Psoas muscle (tissue), 8 donors: ENCODE results near the gene PDE6D. TPM values are rescaled to one million over a fixed set of nuclear protein-coding genes. Genes with fewer than 3 reads are reported as not detected.
A peak's percentile ranks its signal among the peaks of the same experiment; 100 is the strongest.

Source experiments
- ATAC-seq, 4 donors: fragments of 200-7000 bp; cut with Tn5 transposase; one replicate each; pipeline ENCODE4 v1.9.1; 2020; ENCODE audit warnings: moderate library complexity in 3 of 4, mild to moderate bottlenecking in 2 of 4
- DNase-seq, 2 donors: peaks; one replicate each; pipeline ENCODE4 v3.0.0-alpha.2; 2020
- H3K27ac ChIP-seq: fragments of 200-600 bp; one replicate; pipeline ENCODE4 v1.8.0; 2022
- H3K27me3 ChIP-seq, 3 donors: fragments of 200-600 bp in 1 of 3; one replicate each; pipeline versions ENCODE4 v1.6.1 to v1.8.0; 2013 to 2022; ENCODE audit warnings: low read length in 2 of 3, mild to moderate bottlenecking in 2 of 3, moderate library complexity in 1 of 3; ENCODE audit not compliant: insufficient read depth in 3 of 3
- H3K36me3 ChIP-seq, 2 donors: fragments of 200-600 bp in 1 of 2; one replicate each; pipeline versions ENCODE4 v1.6.1 to v1.8.0; 2013 to 2022; ENCODE audit warnings: low read depth in 1 of 2, mild to moderate bottlenecking in 1 of 2, moderate library complexity in 1 of 2; ENCODE audit not compliant: insufficient read depth in 1 of 2
- H3K4me1 ChIP-seq: fragments of 200-600 bp; one replicate; pipeline ENCODE4 v1.8.0; 2022
- H3K4me3 ChIP-seq: fragments of 200-600 bp; one replicate; pipeline ENCODE4 v1.8.0; 2022; ENCODE audit warnings: mild to moderate bottlenecking
- H3K9me3 ChIP-seq: fragments of 200-600 bp; one replicate; pipeline ENCODE4 v1.8.0; 2022
- WGBS, 3 donors: extraction: QIAGEN DNeasy Blood & Tissue Kit; methylation state at CpG; one replicate each; pipeline versions ENCODE4 v1.1.6 to v1.1.7; 2013; 5-methylcytosine and 5-hydroxymethylcytosine counted together
- intact Hi-C, 2 donors: fragments of 100-400 bp; cut with DNase I; formaldehyde crosslinking; loops; one replicate each; pipeline versions ENCODE4 v1.11.0 to v1.14.2; 2022
- polyA plus RNA-seq, 3 donors: library from polyadenylated mRNA; stranded (reverse); fragments of 200-250 nt; gene quantifications; one replicate each; pipeline ENCODE4 v1.2.3, GENCODE V29; 2013
- total RNA-seq, 4 donors: library from RNA; stranded (reverse); fragmentation: NEBNext Ultra II Directional in 2 of 4; extraction: Animal tissue kit (Norgen Biotek cat#: 25700) in 2 of 4; gene quantifications; one replicate each; pipeline versions ENCODE4 v1.2.1 to v1.2.4, GENCODE V29; 2021 to 2023
- TF ChIP-seq, protein P1 (sequence below): fragments of 200-600 bp; IDR thresholded peaks from one replicate; pipeline ENCODE4 v1.8.0; 2022; ENCODE audit warnings: antibody characterized with exemption
- donor health status: healthy with polysubstance abuse.
- donor health status: DM: no; HTN: no; CAD: no; lungs with moderate emphysema.
- donor health status: Bipolar disorder and iron deficiency.
- donor health status: healthy.
- donor health status: DM: yes; HTN: yes; CAD: no.
- donor health status: DM: no; HTN: no; CAD: no.
- donor health status: DM: no; HTN: no; CAD: no.
- donor health status: DM: yes; HTN: yes; CAD: no.

PDE6D gene
- total and polyA plus RNA-seq, 7 donors = 8.7 to 22.5 (median 13.8) TPM

DNA sequence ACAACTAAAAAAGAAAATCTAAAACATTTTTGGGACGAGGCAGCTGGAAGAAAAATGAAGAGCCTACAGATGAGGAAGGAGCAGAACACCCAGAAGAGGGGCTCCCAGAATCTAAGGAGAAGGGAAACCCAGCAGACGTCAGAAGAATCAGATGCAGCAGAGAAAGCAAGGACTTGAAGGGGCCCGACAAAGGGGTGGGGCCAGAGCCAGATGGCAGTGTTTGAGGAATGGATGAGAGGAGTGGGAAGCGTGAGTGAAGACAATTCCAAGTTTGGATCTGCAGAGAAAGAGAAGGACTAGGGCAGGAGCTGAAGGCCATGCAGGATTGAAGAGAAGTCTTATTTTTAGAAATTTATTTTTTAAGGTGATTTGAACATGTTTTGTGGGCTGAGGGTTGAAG is 53.5 kb downstream of the PDE6D start:
- no peaks in the 10 kb centered on the region for H3K4me1 ChIP-seq
- 64 to 70% (median 66%) methylated on average over 4 of the region's 4 CpGs for WGBS, 3 donors
- no peaks in the 10 kb centered on the region for H3K27me3 ChIP-seq
- DNase-seq (no peak), ATAC-seq (no peak)
- H3K36me3 ChIP-seq = peaks cover 0 to 5% of the 10 kb centered on the region in 2 donors
- H3K9me3 ChIP-seq = no peaks in the 10 kb centered on the region
- TF ChIP-seq, protein P1, sequence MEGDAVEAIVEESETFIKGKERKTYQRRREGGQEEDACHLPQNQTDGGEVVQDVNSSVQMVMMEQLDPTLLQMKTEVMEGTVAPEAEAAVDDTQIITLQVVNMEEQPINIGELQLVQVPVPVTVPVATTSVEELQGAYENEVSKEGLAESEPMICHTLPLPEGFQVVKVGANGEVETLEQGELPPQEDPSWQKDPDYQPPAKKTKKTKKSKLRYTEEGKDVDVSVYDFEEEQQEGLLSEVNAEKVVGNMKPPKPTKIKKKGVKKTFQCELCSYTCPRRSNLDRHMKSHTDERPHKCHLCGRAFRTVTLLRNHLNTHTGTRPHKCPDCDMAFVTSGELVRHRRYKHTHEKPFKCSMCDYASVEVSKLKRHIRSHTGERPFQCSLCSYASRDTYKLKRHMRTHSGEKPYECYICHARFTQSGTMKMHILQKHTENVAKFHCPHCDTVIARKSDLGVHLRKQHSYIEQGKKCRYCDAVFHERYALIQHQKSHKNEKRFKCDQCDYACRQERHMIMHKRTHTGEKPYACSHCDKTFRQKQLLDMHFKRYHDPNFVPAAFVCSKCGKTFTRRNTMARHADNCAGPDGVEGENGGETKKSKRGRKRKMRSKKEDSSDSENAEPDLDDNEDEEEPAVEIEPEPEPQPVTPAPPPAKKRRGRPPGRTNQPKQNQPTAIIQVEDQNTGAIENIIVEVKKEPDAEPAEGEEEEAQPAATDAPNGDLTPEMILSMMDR = no peak
- no peak overlapping the region for H3K4me3 ChIP-seq
- H3K27ac ChIP-seq = no peak overlapping the region
- intact Hi-C loops = no loop called here

DNA sequence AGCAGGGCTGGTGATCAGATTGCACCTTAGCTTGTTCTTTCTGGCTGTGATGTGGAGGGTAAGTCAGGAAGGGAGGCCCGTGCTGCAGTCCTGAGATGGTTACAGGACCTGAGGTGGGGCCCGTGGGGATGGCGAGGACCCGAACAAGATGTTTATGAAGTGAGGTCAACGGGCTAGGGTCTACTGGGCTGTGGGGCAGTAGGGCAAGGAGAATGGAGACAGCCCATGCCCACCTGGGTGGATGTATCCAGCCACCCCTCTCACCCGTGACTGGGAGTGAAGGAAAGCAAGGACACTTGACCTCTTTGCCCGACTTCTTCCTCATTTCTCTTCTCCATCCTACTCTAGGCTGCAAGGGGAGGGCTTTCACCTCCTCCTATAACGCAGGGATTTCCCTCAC is 54.8 kb downstream of the PDE6D start:
- ATAC-seq (peak in 1 of 4 donors; percentile 9), DNase-seq (no peak)
- no peak overlapping the region for H3K4me3 ChIP-seq
- intact Hi-C loops = no loop called here
- TF ChIP-seq, protein P1 = no peak
- no peaks in the 10 kb centered on the region for H3K9me3 ChIP-seq
- peaks cover 3% of the 10 kb centered on the region for H3K4me1 ChIP-seq
- 76 to 87% (median 78%) methylated on average over 8 of the region's 8 CpGs for WGBS, 3 donors
- no peak overlapping the region for H3K27ac ChIP-seq
- H3K27me3 ChIP-seq = no peaks in the 10 kb centered on the region
- no peaks in the 10 kb centered on the region for H3K36me3 ChIP-seq

DNA sequence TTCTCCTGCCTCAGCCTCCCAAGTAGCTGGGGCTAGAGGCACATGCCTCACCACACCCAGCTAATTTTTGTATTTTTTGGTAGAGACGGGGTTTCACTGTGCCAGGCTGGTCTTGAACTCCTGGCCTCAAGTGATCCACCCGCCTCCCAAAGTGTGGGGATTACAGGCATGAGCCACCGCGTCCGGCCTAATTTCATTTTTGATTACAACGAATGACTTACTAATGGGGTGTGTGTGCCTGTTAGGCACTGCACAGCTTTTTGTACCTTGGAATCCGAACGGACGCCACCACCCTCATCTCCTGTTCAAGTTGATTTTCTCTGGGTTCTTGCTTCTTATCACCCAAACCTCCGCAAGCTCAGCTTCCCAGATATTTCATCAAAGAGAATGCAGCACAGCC is 55.6 kb downstream of the PDE6D start:
- TF ChIP-seq, protein P1 = no peak
- DNase-seq (no peak), ATAC-seq (no peak)
- intact Hi-C loops = no loop called here
- Histone ChIP-seq H3K9me3 (no peaks in the 10 kb centered on the region), H3K4me3 (no peak overlapping the region), H3K36me3 (no peaks in the 10 kb centered on the region), H3K27me3 (no peaks in the 10 kb centered on the region), H3K27ac (no peak overlapping the region), H3K4me1 (peaks cover 3% of the 10 kb centered on the region)
- WGBS, 3 donors = 71 to 89% (median 77%) methylated on average over 10 of the region's 10 CpGs

DNA sequence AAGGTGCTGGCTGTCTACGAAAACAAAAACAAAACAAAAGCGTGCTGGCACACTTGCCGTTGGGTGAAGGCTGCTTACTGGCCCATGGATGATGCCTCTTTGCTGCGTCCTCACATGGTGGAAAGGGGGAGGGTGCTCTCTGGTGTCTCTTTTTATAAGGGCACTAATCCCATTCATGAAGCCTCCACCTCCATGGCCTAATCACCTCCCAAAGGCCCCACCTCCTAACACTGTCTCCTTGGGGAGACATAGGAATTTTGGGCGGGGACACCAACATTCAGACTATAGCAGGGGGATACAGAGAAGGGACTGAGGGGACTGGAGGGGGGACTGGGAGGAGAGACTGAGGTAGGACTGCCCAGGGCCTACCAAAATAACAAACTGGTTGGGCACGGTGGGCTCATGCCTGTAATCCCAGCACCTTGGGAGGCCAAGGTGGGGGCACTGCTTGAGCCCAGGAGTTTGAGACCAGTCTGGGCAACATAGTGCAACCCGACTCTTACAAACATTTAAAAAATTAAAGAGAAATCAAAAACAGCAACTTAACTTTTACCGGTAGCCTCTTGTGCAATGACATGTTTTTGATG is 58.3 kb downstream of the PDE6D start:
- ATAC-seq = no peak
- TF ChIP-seq, protein P1 = no peak
- no peaks in the 10 kb centered on the region for H3K9me3 ChIP-seq
- no peak overlapping the region for H3K4me3 ChIP-seq
- H3K27ac ChIP-seq = no peak overlapping the region
- peaks cover 3% of the 10 kb centered on the region for H3K4me1 ChIP-seq
- no peak for DNase-seq
- intact Hi-C loops = no loop called here
- 85 to 87% (median 85%) methylated on average over 8 of the region's 8 CpGs for WGBS, 3 donors
- H3K27me3 ChIP-seq = no peaks in the 10 kb centered on the region
- no peaks in the 10 kb centered on the region for H3K36me3 ChIP-seq
